NCI-H2196 treated with DMSO at 0.1 percent for 48 hours (cell line): ENCODE data around the gene KNDC1.
"Not testable (repeated sequence)": the region's sequence is repeated elsewhere in the genome, so short reads cannot be mapped to it uniquely, and the experiment has no call there.

Source experiments
- DNase-seq: peaks from one replicate; lab custom pipeline; 2025; ENCODE audit not compliant: unreplicated experiment; lab: John Stamatoyannopoulos, UW

Gene KNDC1

GRCh38 chr10:133175624-133176023, 15.6 kb downstream of the KNDC1 start:
- DNase-seq, result not testable (repeated sequence)

GRCh38 chr10:133176546-133176945, 16.5 kb downstream of the KNDC1 start:
- DNase-seq, result no peak

- no peak for DNase-seq
These were observed 17.6 kb downstream of the KNDC1 start for GRCh38 chr10:133177380-133178157.

- DNase-seq, result no peak
These were observed 18.5 kb downstream of the KNDC1 start for GRCh38 chr10:133178357-133179127.

- DNase-seq, result no peak
These were observed 19.1 kb downstream of the KNDC1 start for GRCh38 chr10:133179128-133179520.

GRCh38 chr10:133179651-133180050, 19.6 kb downstream of the KNDC1 start:
- no peak for DNase-seq

GRCh38 chr10:133180192-133180964, 20.4 kb downstream of the KNDC1 start:
- no peak for DNase-seq

- DNase-seq, result no peak
These were observed 21.1 kb downstream of the KNDC1 start for GRCh38 chr10:133180965-133181639.

GRCh38 chr10:133182190-133182589, 22.2 kb downstream of the KNDC1 start:
- no peak for DNase-seq

- no peak for DNase-seq
These were observed 23.0 kb downstream of the KNDC1 start for GRCh38 chr10:133182791-133183645.

- no peak for DNase-seq
These were observed 23.8 kb downstream of the KNDC1 start for GRCh38 chr10:133183646-133184378.

GRCh38 chr10:133184591-133185244, 24.7 kb downstream of the KNDC1 start:
- no peak for DNase-seq

GRCh38 chr10:133185421-133185820, 25.4 kb downstream of the KNDC1 start:
- no peak for DNase-seq

GRCh38 chr10:133185916-133186315, 25.9 kb downstream of the KNDC1 start:
- DNase-seq, result no peak

GRCh38 chr10:133186416-133187090, 26.5 kb downstream of the KNDC1 start:
- no peak for DNase-seq

GRCh38 chr10:133187091-133187905, 27.3 kb downstream of the KNDC1 start:
- DNase-seq, result no peak

GRCh38 chr10:133187906-133188681, 28.1 kb downstream of the KNDC1 start:
- no peak for DNase-seq
